LNCAP (cell line): ENCODE data around the gene CCDC197.

Experiments used
- TF ChIP-seq, protein P1 (sequence below): fragments of 450-650 bp; IDR thresholded peaks from 2 replicates; pipeline ENCODE4 v1.5.1; 2017; ENCODE audit warnings: mild to moderate bottlenecking

CCDC197 gene

GRCh38 chr14:93954516-93954830 is 42.6 kb upstream of the CCDC197 start:
- TF ChIP-seq, protein P1, sequence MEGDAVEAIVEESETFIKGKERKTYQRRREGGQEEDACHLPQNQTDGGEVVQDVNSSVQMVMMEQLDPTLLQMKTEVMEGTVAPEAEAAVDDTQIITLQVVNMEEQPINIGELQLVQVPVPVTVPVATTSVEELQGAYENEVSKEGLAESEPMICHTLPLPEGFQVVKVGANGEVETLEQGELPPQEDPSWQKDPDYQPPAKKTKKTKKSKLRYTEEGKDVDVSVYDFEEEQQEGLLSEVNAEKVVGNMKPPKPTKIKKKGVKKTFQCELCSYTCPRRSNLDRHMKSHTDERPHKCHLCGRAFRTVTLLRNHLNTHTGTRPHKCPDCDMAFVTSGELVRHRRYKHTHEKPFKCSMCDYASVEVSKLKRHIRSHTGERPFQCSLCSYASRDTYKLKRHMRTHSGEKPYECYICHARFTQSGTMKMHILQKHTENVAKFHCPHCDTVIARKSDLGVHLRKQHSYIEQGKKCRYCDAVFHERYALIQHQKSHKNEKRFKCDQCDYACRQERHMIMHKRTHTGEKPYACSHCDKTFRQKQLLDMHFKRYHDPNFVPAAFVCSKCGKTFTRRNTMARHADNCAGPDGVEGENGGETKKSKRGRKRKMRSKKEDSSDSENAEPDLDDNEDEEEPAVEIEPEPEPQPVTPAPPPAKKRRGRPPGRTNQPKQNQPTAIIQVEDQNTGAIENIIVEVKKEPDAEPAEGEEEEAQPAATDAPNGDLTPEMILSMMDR: no peak

- TF ChIP-seq, protein P1: no peak
Observed at GRCh38 chr14:93954900-93955849, 41.9 kb upstream of the CCDC197 start.

GRCh38 chr14:93955850-93956481 is 41.1 kb upstream of the CCDC197 start:
- TF ChIP-seq, protein P1: no peak

DNA sequence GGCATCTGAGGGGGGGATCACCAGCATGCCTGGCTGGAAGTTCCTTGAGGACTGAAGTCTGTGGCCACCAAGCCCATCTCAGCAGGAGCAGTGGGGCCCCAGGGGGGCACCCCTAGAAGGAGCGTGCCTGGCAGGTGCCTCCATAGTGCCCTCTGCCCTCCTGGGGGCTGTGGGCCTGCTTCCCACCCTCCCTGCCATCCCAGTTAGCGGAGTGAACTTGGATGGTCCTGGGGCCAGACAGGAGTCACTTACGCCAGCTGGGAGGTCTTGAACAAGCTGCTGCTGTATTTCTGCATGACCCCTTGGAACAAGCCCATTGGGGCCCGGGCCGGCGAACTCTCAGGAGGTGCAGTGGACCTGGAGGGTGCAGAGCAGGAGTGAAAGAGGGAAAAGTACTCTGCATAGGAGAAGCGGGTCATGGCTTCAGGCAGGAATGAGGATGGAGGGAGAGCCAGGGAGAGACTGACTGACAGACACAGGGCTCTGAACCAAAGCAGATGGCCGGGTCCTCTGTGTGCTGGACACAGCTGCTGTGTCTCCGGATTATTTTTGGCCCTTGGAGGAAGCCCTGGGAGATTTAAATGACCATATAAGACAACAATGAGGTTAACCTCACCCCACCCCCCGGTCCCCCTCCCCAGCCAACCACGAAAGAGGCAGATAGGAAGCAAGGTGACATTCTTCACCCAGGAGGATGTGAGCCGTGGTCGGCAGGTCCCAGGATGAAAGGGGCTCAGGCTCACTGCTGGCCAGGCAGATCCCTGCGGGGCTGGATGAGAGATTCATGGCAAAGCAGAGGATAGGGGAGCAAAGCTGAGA is 40.4 kb upstream of the CCDC197 start:
- TF ChIP-seq, protein P1: no peak

DNA sequence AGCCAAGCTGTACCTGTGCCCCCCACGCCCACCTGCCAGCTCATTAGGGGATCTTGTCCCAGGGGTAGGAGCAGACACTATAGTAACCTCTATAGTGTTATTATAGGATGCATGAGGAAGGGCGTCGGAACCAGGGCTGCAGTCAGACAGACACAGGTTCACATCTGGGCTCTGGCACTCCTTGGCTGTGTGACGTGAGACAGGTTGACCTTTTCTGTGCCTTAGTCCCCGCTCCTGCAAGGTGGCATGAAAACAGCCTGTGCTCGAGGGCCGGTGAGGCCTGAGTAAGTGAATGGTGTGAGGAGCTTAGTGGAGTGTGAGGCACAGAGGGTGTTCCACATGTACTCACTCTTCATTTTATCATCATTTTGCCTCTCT is 39.8 kb upstream of the CCDC197 start:
- TF ChIP-seq, protein P1: no peak

GRCh38 chr14:93957751-93958566 is 39.1 kb upstream of the CCDC197 start:
- TF ChIP-seq, protein P1: no peak
